ENCODE results near the gene SULT4A1. TPM values are rescaled to one million over a fixed set of nuclear protein-coding genes. Genes with fewer than 3 reads are reported as not detected.

The SULT4A1 gene
- total RNA-seq, 1 experiment from 2014 or later = 12.6 TPM

DNA sequence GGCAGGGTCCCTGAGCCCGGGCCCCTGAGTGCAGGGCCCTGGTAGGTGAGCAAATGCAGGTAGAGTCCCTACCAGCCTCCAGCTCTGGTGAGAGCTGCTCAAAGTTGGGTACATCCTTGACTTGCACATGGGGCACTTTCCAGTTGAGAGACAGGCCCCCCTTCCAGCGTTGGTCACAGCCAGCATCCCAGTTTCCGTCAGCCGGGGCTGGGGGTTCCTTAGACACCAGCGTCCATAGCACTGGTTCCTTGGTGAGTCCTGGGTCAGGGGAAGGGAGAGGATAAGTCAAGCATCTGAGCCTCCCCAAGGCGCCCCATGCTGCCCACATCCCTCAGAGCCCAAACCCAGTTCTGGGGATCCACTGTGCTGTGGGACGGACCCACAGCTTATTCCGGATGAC is 23.9 kb upstream of the SULT4A1 start:
- CTCF ChIA-PET = no interaction called here
- TF ChIP-seq NFE2L1 (CRISPR knock-in tag; IDR thresholded peaks at IDR 0.05) (no peak), JUN (CRISPR knock-in tag; IDR thresholded peaks at IDR 0.05) (no peak), TP53 (CRISPR knock-in tag; IDR thresholded peaks at IDR 0.05) (no peak), GRHL2 (CRISPR knock-in tag; IDR thresholded peaks at IDR 0.05; ENCODE audit: insufficient replicate concordance, severe bottlenecking) (no peak), NR1H2 (CRISPR knock-in tag; IDR thresholded peaks at IDR 0.05) (no peak), IRF2 (CRISPR knock-in tag; IDR thresholded peaks at IDR 0.05; ENCODE audit: borderline replicate concordance, low read depth) (no peak), ZBTB21 (CRISPR knock-in tag; IDR thresholded peaks at IDR 0.05; ENCODE audit: borderline replicate concordance) (no peak), NR2C2 (CRISPR knock-in tag; IDR thresholded peaks at IDR 0.05) (no peak), ZNF219 (CRISPR knock-in tag; IDR thresholded peaks at IDR 0.05; ENCODE audit: borderline replicate concordance) (no peak), ZNF396 (CRISPR knock-in tag; IDR thresholded peaks at IDR 0.05; ENCODE audit: borderline replicate concordance) (no peak), SP1 (CRISPR knock-in tag; conservative IDR thresholded peaks at IDR 0.05) (no peak)
- TF ChIP-seq, protein P1, sequence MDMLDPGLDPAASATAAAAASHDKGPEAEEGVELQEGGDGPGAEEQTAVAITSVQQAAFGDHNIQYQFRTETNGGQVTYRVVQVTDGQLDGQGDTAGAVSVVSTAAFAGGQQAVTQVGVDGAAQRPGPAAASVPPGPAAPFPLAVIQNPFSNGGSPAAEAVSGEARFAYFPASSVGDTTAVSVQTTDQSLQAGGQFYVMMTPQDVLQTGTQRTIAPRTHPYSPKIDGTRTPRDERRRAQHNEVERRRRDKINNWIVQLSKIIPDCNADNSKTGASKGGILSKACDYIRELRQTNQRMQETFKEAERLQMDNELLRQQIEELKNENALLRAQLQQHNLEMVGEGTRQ (CRISPR knock-in tag; IDR thresholded peaks at IDR 0.05) = no peak
- TF ChIP-seq, protein P2, sequence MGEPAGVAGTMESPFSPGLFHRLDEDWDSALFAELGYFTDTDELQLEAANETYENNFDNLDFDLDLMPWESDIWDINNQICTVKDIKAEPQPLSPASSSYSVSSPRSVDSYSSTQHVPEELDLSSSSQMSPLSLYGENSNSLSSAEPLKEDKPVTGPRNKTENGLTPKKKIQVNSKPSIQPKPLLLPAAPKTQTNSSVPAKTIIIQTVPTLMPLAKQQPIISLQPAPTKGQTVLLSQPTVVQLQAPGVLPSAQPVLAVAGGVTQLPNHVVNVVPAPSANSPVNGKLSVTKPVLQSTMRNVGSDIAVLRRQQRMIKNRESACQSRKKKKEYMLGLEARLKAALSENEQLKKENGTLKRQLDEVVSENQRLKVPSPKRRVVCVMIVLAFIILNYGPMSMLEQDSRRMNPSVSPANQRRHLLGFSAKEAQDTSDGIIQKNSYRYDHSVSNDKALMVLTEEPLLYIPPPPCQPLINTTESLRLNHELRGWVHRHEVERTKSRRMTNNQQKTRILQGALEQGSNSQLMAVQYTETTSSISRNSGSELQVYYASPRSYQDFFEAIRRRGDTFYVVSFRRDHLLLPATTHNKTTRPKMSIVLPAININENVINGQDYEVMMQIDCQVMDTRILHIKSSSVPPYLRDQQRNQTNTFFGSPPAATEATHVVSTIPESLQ (CRISPR knock-in tag; IDR thresholded peaks at IDR 0.05) = no peak
- TF ChIP-seq, protein P3, sequence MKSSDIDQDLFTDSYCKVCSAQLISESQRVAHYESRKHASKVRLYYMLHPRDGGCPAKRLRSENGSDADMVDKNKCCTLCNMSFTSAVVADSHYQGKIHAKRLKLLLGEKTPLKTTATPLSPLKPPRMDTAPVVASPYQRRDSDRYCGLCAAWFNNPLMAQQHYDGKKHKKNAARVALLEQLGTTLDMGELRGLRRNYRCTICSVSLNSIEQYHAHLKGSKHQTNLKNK (CRISPR knock-in tag; IDR thresholded peaks at IDR 0.05) = no peak
- TF ChIP-seq, protein P4, sequence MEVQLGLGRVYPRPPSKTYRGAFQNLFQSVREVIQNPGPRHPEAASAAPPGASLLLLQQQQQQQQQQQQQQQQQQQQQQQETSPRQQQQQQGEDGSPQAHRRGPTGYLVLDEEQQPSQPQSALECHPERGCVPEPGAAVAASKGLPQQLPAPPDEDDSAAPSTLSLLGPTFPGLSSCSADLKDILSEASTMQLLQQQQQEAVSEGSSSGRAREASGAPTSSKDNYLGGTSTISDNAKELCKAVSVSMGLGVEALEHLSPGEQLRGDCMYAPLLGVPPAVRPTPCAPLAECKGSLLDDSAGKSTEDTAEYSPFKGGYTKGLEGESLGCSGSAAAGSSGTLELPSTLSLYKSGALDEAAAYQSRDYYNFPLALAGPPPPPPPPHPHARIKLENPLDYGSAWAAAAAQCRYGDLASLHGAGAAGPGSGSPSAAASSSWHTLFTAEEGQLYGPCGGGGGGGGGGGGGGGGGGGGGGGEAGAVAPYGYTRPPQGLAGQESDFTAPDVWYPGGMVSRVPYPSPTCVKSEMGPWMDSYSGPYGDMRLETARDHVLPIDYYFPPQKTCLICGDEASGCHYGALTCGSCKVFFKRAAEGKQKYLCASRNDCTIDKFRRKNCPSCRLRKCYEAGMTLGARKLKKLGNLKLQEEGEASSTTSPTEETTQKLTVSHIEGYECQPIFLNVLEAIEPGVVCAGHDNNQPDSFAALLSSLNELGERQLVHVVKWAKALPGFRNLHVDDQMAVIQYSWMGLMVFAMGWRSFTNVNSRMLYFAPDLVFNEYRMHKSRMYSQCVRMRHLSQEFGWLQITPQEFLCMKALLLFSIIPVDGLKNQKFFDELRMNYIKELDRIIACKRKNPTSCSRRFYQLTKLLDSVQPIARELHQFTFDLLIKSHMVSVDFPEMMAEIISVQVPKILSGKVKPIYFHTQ (CRISPR knock-in tag; IDR thresholded peaks at IDR 0.05) = no peak

DNA sequence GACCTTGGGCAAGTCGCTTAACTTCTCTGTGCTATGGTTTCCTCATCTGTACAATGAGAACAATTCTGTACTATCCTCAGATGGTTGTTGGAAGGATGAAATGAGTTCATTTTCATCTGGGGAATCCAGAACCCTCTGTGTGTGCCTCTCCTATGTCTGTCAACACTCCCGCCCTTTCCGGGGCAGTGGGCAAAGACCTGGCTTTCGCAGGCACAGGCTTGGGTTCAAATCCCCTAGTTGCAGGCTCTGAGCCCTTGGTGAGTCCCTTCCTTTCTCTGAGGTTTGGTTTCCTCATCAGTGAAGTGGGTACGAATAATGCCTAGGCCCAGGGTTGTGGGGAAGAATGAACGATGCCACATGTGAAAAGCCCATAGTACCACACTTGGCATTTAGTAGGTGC is 23.5 kb upstream of the SULT4A1 start:
- H3K27ac Mint-ChIP-seq = no peak overlapping the region
- CTCF ChIA-PET = interaction anchor here (0.8 to 4.5 kb wide), 11 partner anchors 12 to 135 kb away, joined by 3 to 162 read pairs (median 25); partner anchors contain the start of genes PNPLA3 and PNPLA5
- H3K9me3 Mint-ChIP-seq = no peaks in the 10 kb centered on the region
- DNase-seq (ENCODE audit: low spot score) = no peak
- H3K4me3 Mint-ChIP-seq = no peak overlapping the region
- TF ChIP-seq SMAD3 (CRISPR knock-in tag; IDR thresholded peaks at IDR 0.05; ENCODE audit: borderline replicate concordance) = no peak
- TF ChIP-seq, protein P3 (CRISPR knock-in tag; IDR thresholded peaks at IDR 0.05) = no peak
- TF ChIP-seq CREB1 (CRISPR knock-in tag; IDR thresholded peaks at IDR 0.05) = no peak
- TF ChIP-seq ZNF263 (CRISPR knock-in tag; IDR thresholded peaks at IDR 0.05; ENCODE audit: low read depth) = no peak
- no peak for TF ChIP-seq SP1 (CRISPR knock-in tag; conservative IDR thresholded peaks at IDR 0.05)
- TF ChIP-seq JUN (CRISPR knock-in tag; IDR thresholded peaks at IDR 0.05) = no peak
- TF ChIP-seq FOXP1 (CRISPR knock-in tag; IDR thresholded peaks at IDR 0.05; ENCODE audit: borderline replicate concordance) = no peak
- no peak for TF ChIP-seq ZNF423 (CRISPR knock-in tag; IDR thresholded peaks at IDR 0.05)
- TF ChIP-seq IRF2 (CRISPR knock-in tag; IDR thresholded peaks at IDR 0.05; ENCODE audit: borderline replicate concordance, low read depth) = no peak
- TF ChIP-seq TP53 (CRISPR knock-in tag; IDR thresholded peaks at IDR 0.05) = no peak
- TF ChIP-seq ZNF396 (CRISPR knock-in tag; IDR thresholded peaks at IDR 0.05; ENCODE audit: borderline replicate concordance) = no peak
- TF ChIP-seq, protein P5, sequence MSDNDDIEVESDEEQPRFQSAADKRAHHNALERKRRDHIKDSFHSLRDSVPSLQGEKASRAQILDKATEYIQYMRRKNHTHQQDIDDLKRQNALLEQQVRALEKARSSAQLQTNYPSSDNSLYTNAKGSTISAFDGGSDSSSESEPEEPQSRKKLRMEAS (CRISPR knock-in tag; IDR thresholded peaks at IDR 0.05) = no peak
- TF ChIP-seq, protein P6, sequence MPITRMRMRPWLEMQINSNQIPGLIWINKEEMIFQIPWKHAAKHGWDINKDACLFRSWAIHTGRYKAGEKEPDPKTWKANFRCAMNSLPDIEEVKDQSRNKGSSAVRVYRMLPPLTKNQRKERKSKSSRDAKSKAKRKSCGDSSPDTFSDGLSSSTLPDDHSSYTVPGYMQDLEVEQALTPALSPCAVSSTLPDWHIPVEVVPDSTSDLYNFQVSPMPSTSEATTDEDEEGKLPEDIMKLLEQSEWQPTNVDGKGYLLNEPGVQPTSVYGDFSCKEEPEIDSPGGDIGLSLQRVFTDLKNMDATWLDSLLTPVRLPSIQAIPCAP (CRISPR knock-in tag; IDR thresholded peaks at IDR 0.05) = no peak
- H3K36me3 Mint-ChIP-seq = no peaks in the 10 kb centered on the region; the same call in 1 of the 2 replicates
- no peak for ATAC-seq
- peaks cover 8% of the 10 kb centered on the region for H3K27me3 Mint-ChIP-seq (ENCODE audit: low read depth)
- POLR2A ChIA-PET = no interaction called here
- H3K4me1 Mint-ChIP-seq = peaks cover 4% of the 10 kb centered on the region

More for the DNA sequence above, 23.9 kb upstream of the SULT4A1 start:
- POLR2A ChIA-PET = no interaction called here
- Mint-ChIP-seq H3K27ac (no peak overlapping the region), H3K27me3 (ENCODE audit: low read depth) (peaks cover 12% of the 10 kb centered on the region), H3K4me1 (peaks cover 4% of the 10 kb centered on the region), H3K36me3 (no peaks in the 10 kb centered on the region; the same call in 1 of the 2 replicates), H3K4me3 (no peak overlapping the region), H3K9me3 (no peaks in the 10 kb centered on the region)
- no peak for DNase-seq (ENCODE audit: low spot score)
- ATAC-seq = no peak

Measured in WTC11 (cell line).